ENCODE measurements around the gene ST7L.

GRCh38 chr1:112626193-112626592 is 7.3 kb upstream of the ST7L start:
- TF ChIP-seq POLR2A (IDR thresholded peaks at IDR 0.05) (no peak), CTCF (IDR thresholded peaks at IDR 0.05) (no peak), POLR2AphosphoS5 (IDR thresholded peaks at IDR 0.05) (no peak)
